Fibroblast of mammary gland (primary cell): ENCODE measurements around the gene ANKRD18A.
"Not testable (repeated sequence)": the region's sequence is repeated elsewhere in the genome, so short reads cannot be mapped to it uniquely, and the experiment has no call there.

Experiments
- DNase-seq: peaks from one replicate; pipeline ENCODE4 v3.0.0-alpha.2; 2010; ENCODE audit warnings: low read depth
- H3K4me3 ChIP-seq: 2 replicates; pipeline ENCODE4 v1.5.1; 2011; ENCODE audit warnings: low read depth, mild to moderate bottlenecking, low read length, moderate library complexity; ENCODE audit not compliant: control insufficient read depth
- TF ChIP-seq, protein P1 (sequence below): conservative IDR thresholded peaks from 2 replicates; pipeline ENCODE4 v1.5.1; 2011; ENCODE audit warnings: low read depth, low read length, inconsistent platforms; ENCODE audit not compliant: control insufficient read depth, insufficient read depth

Gene ANKRD18A

DNA sequence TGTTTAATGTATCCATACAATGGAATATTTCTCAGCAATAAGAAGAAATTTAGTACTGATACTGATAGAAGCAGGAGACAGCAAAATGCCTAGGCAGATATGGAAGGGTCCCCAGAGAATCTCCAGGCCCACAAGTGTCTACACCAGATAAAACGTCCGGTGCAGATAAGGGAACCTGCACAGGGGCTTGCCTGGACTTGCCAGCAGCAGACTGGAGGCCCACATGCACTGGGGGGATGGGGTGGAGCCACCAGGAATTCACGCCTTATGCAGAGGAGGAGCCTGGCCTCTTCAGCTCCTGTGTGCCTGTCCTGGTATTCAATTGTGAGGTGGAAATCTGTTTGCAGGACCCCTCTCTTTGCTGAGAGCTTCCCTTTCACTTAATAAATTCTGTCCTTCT lies 36.6 kb downstream of the ANKRD18A start:
- DNase-seq: not testable (repeated sequence)

GRCh38 chr9:38580112-38580511 lies 40.3 kb downstream of the ANKRD18A start:
- H3K4me3 ChIP-seq, DNase-seq: not testable (repeated sequence)

More for the DNA sequence above, 36.6 kb downstream of the ANKRD18A start:
- not testable (repeated sequence) for H3K4me3 ChIP-seq

DNA sequence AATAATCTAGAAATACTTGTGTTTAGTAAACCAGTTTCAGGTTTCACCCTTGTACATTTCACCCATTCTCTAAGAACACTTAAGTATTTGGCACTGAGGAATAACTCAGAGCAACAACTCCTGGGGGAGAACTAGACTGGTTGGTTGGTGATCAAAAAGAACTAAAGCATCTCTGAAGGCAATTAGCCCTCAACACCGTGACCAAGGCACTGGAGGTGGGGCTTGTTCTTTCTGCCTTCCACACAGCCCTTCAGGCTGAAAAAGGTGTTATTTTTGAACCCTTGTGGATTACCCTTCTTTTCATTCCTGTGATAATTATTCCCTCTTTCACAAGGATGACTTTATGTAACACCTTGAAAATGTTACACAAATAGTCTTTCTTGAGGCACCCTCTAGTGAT lies 44.2 kb downstream of the ANKRD18A start:
- DNase-seq, H3K4me3 ChIP-seq: not testable (repeated sequence)

DNA sequence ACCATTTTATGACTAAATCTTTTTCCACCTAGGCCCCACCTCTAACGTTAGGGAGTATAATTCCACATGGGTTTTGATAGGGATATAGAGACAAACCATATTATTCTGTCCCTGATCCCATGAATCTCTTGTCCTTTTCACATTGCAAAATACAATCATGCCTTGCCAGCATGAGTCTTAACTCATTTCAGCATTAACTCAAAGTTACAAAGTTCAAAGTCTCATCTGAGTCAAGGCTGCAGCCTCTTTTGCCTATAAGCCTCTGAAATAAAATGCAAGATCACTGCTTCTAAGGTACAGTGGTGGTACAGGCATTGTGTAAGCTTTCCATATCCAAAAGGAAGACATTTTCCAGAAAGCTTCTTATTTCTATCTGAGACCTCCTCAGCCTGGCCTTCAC lies 54.3 kb downstream of the ANKRD18A start:
- H3K4me3 ChIP-seq, DNase-seq: not testable (repeated sequence)

- not testable (repeated sequence) for DNase-seq, H3K4me3 ChIP-seq
Observed at GRCh38 chr9:38565178-38565577, 55.2 kb downstream of the ANKRD18A start.

DNA sequence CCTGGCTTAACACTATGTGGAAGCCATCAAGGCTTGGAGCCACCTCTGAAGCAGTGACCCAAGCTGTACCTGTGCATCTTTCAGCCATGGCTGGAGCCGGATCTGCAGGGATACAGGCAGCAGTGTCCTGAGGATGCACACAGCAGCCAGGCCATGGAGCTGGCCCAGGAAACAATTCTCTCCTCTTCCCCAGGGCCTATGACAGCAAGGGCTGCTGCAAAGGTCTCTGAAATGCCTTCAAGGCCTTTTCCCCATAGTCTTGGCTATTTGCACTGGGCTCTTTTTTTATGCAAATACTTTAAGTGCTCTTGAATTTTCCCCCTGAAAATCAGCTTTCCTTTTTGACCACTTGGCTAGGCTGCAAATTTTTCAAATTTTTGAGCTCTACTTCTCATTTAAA lies 56.5 kb downstream of the ANKRD18A start:
- DNase-seq, H3K4me3 ChIP-seq: not testable (repeated sequence)

DNA sequence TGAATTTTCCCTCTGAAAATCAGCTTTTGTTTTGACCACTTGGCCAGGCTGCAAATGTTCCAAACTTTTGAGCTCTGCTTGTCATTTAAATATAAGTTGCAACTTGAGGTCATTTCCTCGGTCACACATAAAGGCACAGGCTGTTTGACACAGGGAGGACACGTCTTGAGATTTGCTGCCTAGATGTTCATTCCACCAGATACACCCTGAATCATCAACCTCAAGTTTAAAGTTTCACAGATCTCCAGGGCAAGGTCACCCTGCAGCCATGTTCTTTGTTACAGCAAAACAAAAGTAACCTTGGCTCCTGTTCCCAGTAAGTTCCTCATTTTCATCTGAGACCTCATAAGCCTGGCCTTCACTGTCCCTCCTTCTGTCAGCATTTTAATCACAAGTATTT lies 59.3 kb downstream of the ANKRD18A start:
- DNase-seq, H3K4me3 ChIP-seq: not testable (repeated sequence)

GRCh38 chr9:38559172-38559571 lies 61.2 kb downstream of the ANKRD18A start:
- not testable (repeated sequence) for DNase-seq, H3K4me3 ChIP-seq

DNA sequence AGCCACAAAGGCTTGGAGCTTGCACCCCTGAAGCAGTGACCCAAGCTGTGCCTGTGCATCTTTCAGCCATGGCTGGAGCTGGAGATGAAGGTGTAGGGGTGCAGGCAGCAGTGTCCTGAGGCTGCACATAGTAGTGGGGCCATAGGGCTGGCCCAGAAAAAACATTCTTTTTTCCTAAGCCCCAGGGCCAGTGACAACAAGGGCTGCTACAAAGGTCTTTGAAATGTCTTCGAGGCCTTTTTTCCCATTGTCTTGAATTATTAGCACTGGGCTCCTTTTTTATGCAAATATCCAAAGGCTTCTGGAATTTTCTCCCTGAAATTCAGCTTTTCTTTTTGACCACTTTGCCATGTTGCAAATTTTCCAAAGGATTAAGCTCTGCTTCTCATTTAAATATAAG lies 62.6 kb downstream of the ANKRD18A start:
- not testable (repeated sequence) for H3K4me3 ChIP-seq, DNase-seq

GRCh38 chr9:38554966-38555365 lies 65.4 kb downstream of the ANKRD18A start:
- not testable (repeated sequence) for DNase-seq, H3K4me3 ChIP-seq

- not testable (repeated sequence) for H3K4me3 ChIP-seq, DNase-seq
Observed at GRCh38 chr9:38553019-38553418, 67.4 kb downstream of the ANKRD18A start.

DNA sequence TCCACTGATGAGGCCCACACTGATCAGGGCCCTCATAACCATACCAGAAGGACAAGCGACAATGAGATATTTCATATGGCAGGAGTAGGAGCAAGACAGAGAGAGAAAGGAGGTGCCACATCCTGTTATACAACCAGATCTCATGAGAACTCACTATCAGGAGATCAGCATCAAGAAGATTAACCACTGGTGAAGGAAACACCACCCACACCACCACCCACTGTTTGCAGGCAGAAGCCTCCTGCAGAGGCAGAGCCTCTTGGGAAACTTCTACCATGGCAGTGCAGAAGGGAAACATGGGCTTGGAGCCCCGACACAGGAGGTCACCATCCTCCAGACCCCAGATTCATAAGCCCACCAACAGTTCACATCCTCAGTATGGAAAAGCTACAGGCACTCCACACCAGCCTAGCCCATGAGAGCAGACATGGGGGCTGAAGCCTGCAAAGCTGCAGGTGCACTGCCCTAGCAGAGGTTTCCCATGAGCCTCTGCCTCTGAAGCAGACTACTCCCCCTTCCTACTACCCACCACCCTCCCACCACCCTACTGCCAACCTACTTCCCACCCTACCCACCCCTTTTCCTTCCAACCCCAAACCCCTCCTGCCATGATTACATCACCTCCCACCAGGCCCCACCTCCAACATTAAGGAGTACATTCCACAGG lies 73.8 kb downstream of the ANKRD18A start:
- not testable (repeated sequence) for DNase-seq

GRCh38 chr9:38540535-38540934 lies 79.9 kb downstream of the ANKRD18A start:
- not testable (repeated sequence) for H3K4me3 ChIP-seq, DNase-seq

More for the DNA sequence above, 73.8 kb downstream of the ANKRD18A start:
- not testable (repeated sequence) for H3K4me3 ChIP-seq

GRCh38 chr9:38529317-38529716 lies 91.1 kb downstream of the ANKRD18A start:
- TF ChIP-seq, protein P1, sequence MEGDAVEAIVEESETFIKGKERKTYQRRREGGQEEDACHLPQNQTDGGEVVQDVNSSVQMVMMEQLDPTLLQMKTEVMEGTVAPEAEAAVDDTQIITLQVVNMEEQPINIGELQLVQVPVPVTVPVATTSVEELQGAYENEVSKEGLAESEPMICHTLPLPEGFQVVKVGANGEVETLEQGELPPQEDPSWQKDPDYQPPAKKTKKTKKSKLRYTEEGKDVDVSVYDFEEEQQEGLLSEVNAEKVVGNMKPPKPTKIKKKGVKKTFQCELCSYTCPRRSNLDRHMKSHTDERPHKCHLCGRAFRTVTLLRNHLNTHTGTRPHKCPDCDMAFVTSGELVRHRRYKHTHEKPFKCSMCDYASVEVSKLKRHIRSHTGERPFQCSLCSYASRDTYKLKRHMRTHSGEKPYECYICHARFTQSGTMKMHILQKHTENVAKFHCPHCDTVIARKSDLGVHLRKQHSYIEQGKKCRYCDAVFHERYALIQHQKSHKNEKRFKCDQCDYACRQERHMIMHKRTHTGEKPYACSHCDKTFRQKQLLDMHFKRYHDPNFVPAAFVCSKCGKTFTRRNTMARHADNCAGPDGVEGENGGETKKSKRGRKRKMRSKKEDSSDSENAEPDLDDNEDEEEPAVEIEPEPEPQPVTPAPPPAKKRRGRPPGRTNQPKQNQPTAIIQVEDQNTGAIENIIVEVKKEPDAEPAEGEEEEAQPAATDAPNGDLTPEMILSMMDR: no peak
- H3K4me3 ChIP-seq: no peak overlapping the region
- DNase-seq: no peak
